ENCODE results near the gene SIGLEC6. TPM values are rescaled to one million over a fixed set of nuclear protein-coding genes. Genes with fewer than 3 reads are reported as not detected.

SIGLEC6 gene
- polyA plus RNA-seq, 2 donors: 0.13 TPM; not detected in 1

- no peaks in the 10 kb centered on the region for H3K36me3 ChIP-seq (ENCODE audit: control insufficient read depth in 2 of 2, insufficient read depth in 2 of 2, low read length in 1 of 2)
- H3K9me3 ChIP-seq (ENCODE audit: control insufficient read depth in 2 of 2, insufficient read depth in 1 of 2, low read depth in 1 of 2, low read length in 1 of 2): peaks cover 2% of the 10 kb centered on the region in 2 donors
- H3K4me3 ChIP-seq (ENCODE audit: low read depth in 1 of 2, low read length in 2 of 2): no peak overlapping the region
- H3K4me1 ChIP-seq (ENCODE audit: control insufficient read depth in 2 of 2, insufficient read depth in 2 of 2, low read length in 1 of 2): no peaks in the 10 kb centered on the region
- H3K27me3 ChIP-seq (ENCODE audit: control insufficient read depth in 1 of 2, insufficient read depth in 2 of 2, low read length in 2 of 2): no peaks in the 10 kb centered on the region
- H3K27ac ChIP-seq (ENCODE audit: low read depth in 2 of 2, low read length in 1 of 2): no peak overlapping the region
- 53 to 54% methylated on average over 8 of the region's 8 CpGs for WGBS, 2 donors
These were observed 18.3 kb upstream of the SIGLEC6 start for GRCh38 chr19:51549533-51550324.

DNA sequence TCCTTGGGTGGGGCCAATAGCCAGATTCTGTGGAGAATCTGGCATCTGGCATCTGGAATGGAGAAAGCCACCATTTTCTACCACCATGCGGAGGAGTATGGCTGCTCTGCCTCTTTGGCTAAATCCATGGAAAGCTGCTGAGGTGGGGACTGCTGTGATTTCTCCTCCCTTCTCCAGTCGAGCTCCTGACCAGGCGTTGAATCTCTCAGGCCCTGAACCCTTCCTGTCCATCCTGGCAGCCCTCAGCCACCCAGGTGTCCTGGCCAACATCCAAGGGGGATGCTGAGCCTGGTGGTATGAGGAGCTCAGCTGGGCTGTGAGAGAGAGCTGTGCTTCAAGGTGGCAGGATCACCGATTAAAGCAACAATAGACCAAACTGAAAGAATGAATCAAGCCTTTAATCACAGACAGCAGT lies 17.4 kb upstream of the SIGLEC6 start:
- H3K36me3 ChIP-seq (ENCODE audit: control insufficient read depth in 2 of 2, insufficient read depth in 2 of 2, low read length in 1 of 2): no peaks in the 10 kb centered on the region
- 54 to 72% methylated on average over 4 of the region's 4 CpGs for WGBS, 2 donors
- H3K4me1 ChIP-seq (ENCODE audit: control insufficient read depth in 2 of 2, insufficient read depth in 2 of 2, low read length in 1 of 2): no peaks in the 10 kb centered on the region
- no peaks in the 10 kb centered on the region for H3K27me3 ChIP-seq (ENCODE audit: control insufficient read depth in 1 of 2, insufficient read depth in 2 of 2, low read length in 2 of 2)
- H3K4me3 ChIP-seq (ENCODE audit: low read depth in 1 of 2, low read length in 2 of 2): no peak overlapping the region
- H3K27ac ChIP-seq (ENCODE audit: low read depth in 2 of 2, low read length in 1 of 2): no peak overlapping the region
- peaks cover 0 to 2% of the 10 kb centered on the region in 2 donors for H3K9me3 ChIP-seq (ENCODE audit: control insufficient read depth in 2 of 2, insufficient read depth in 1 of 2, low read depth in 1 of 2, low read length in 1 of 2)

DNA sequence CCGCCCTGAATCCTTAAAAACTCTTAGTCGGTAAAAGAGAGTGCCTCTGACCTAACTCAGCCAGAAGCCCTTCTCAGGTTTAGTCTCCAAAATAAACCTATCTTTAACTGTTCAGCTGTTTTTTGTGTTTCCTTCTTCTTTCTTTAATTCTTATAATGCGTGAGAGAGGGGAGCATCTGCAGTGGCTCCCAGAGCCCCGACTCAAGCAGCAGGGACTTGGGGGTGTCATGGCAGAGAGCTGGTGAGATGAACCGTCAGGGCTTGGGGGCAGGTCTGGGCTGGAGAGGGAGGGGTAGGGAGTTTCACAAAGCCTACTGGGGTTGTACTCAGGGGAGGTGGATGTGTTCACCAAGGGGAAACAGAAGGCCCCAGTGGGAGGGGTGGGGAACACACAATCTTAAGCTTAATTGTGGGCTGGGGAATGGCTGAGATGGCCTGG lies 16.8 kb upstream of the SIGLEC6 start:
- no peak overlapping the region for H3K27ac ChIP-seq (ENCODE audit: low read depth in 2 of 2, low read length in 1 of 2)
- H3K4me1 ChIP-seq (ENCODE audit: control insufficient read depth in 2 of 2, insufficient read depth in 2 of 2, low read length in 1 of 2): no peaks in the 10 kb centered on the region
- no peaks in the 10 kb centered on the region for H3K36me3 ChIP-seq (ENCODE audit: control insufficient read depth in 2 of 2, insufficient read depth in 2 of 2, low read length in 1 of 2)
- no peak overlapping the region for H3K4me3 ChIP-seq (ENCODE audit: low read depth in 1 of 2, low read length in 2 of 2)
- H3K27me3 ChIP-seq (ENCODE audit: control insufficient read depth in 1 of 2, insufficient read depth in 2 of 2, low read length in 2 of 2): no peaks in the 10 kb centered on the region
- peaks cover 0 to 2% of the 10 kb centered on the region in 2 donors for H3K9me3 ChIP-seq (ENCODE audit: control insufficient read depth in 2 of 2, insufficient read depth in 1 of 2, low read depth in 1 of 2, low read length in 1 of 2)
- 62 to 71% methylated on average over 5 of the region's 5 CpGs for WGBS, 2 donors

GRCh38 chr19:51547397-51548212 lies 16.1 kb upstream of the SIGLEC6 start:
- WGBS, 2 donors: 32 to 40% methylated on average over 7 of the region's 7 CpGs
- no peaks in the 10 kb centered on the region for H3K27me3 ChIP-seq (ENCODE audit: control insufficient read depth in 1 of 2, insufficient read depth in 2 of 2, low read length in 2 of 2)
- H3K4me1 ChIP-seq (ENCODE audit: control insufficient read depth in 2 of 2, insufficient read depth in 2 of 2, low read length in 1 of 2): no peaks in the 10 kb centered on the region
- H3K4me3 ChIP-seq (ENCODE audit: low read depth in 1 of 2, low read length in 2 of 2): no peak overlapping the region
- H3K27ac ChIP-seq (ENCODE audit: low read depth in 2 of 2, low read length in 1 of 2): no peak overlapping the region
- peaks cover 2 to 3% of the 10 kb centered on the region in 2 donors for H3K9me3 ChIP-seq (ENCODE audit: control insufficient read depth in 2 of 2, insufficient read depth in 1 of 2, low read depth in 1 of 2, low read length in 1 of 2)
- H3K36me3 ChIP-seq (ENCODE audit: control insufficient read depth in 2 of 2, insufficient read depth in 2 of 2, low read length in 1 of 2): no peaks in the 10 kb centered on the region

GRCh38 chr19:51546650-51547396 lies 15.4 kb upstream of the SIGLEC6 start:
- H3K4me1 ChIP-seq (ENCODE audit: control insufficient read depth in 2 of 2, insufficient read depth in 2 of 2, low read length in 1 of 2): no peaks in the 10 kb centered on the region
- no peak overlapping the region for H3K27ac ChIP-seq (ENCODE audit: low read depth in 2 of 2, low read length in 1 of 2)
- H3K4me3 ChIP-seq (ENCODE audit: low read depth in 1 of 2, low read length in 2 of 2): no peak overlapping the region
- 43 to 53% methylated on average over 10 of the region's 10 CpGs for WGBS, 2 donors
- peaks cover 2 to 3% of the 10 kb centered on the region in 2 donors for H3K9me3 ChIP-seq (ENCODE audit: control insufficient read depth in 2 of 2, insufficient read depth in 1 of 2, low read depth in 1 of 2, low read length in 1 of 2)
- H3K36me3 ChIP-seq (ENCODE audit: control insufficient read depth in 2 of 2, insufficient read depth in 2 of 2, low read length in 1 of 2): no peaks in the 10 kb centered on the region
- H3K27me3 ChIP-seq (ENCODE audit: control insufficient read depth in 1 of 2, insufficient read depth in 2 of 2, low read length in 2 of 2): no peaks in the 10 kb centered on the region

GRCh38 chr19:51546107-51546649 lies 14.7 kb upstream of the SIGLEC6 start:
- WGBS, 2 donors: 58 to 64% methylated on average over 5 of the region's 5 CpGs
- no peaks in the 10 kb centered on the region for H3K27me3 ChIP-seq (ENCODE audit: control insufficient read depth in 1 of 2, insufficient read depth in 2 of 2, low read length in 2 of 2)
- no peak overlapping the region for H3K4me3 ChIP-seq (ENCODE audit: low read depth in 1 of 2, low read length in 2 of 2)

GRCh38 chr19:51544038-51544437 lies 12.6 kb upstream of the SIGLEC6 start:
- H3K27ac ChIP-seq (ENCODE audit: low read depth in 2 of 2, low read length in 1 of 2): no peak overlapping the region
- no peaks in the 10 kb centered on the region for H3K4me1 ChIP-seq (ENCODE audit: control insufficient read depth in 2 of 2, insufficient read depth in 2 of 2, low read length in 1 of 2)
- H3K9me3 ChIP-seq (ENCODE audit: control insufficient read depth in 2 of 2, insufficient read depth in 1 of 2, low read depth in 1 of 2, low read length in 1 of 2): peaks cover 0 to 3% of the 10 kb centered on the region in 2 donors
- no peaks in the 10 kb centered on the region for H3K27me3 ChIP-seq (ENCODE audit: control insufficient read depth in 1 of 2, insufficient read depth in 2 of 2, low read length in 2 of 2)
- WGBS, 2 donors: 80 to 81% methylated on average over 6 of the region's 6 CpGs
- H3K4me3 ChIP-seq (ENCODE audit: low read depth in 1 of 2, low read length in 2 of 2): no peak overlapping the region
- no peaks in the 10 kb centered on the region for H3K36me3 ChIP-seq (ENCODE audit: control insufficient read depth in 2 of 2, insufficient read depth in 2 of 2, low read length in 1 of 2)

More at GRCh38 chr19:51546107-51546649, 14.7 kb upstream of the SIGLEC6 start:
- Histone ChIP-seq H3K9me3 (ENCODE audit: control insufficient read depth in 2 of 2, insufficient read depth in 1 of 2, low read depth in 1 of 2, low read length in 1 of 2) (peaks cover 2 to 3% of the 10 kb centered on the region in 2 donors), H3K4me1 (ENCODE audit: control insufficient read depth in 2 of 2, insufficient read depth in 2 of 2, low read length in 1 of 2) (no peaks in the 10 kb centered on the region), H3K27ac (ENCODE audit: low read depth in 2 of 2, low read length in 1 of 2) (no peak overlapping the region), H3K36me3 (ENCODE audit: control insufficient read depth in 2 of 2, insufficient read depth in 2 of 2, low read length in 1 of 2) (no peaks in the 10 kb centered on the region)

GRCh38 chr19:51542699-51543098 lies 11.2 kb upstream of the SIGLEC6 start:
- Histone ChIP-seq H3K9me3 (ENCODE audit: control insufficient read depth in 2 of 2, insufficient read depth in 1 of 2, low read depth in 1 of 2, low read length in 1 of 2) (peaks cover 0 to 7% of the 10 kb centered on the region in 2 donors), H3K4me1 (ENCODE audit: control insufficient read depth in 2 of 2, insufficient read depth in 2 of 2, low read length in 1 of 2) (no peaks in the 10 kb centered on the region), H3K27ac (ENCODE audit: low read depth in 2 of 2, low read length in 1 of 2) (no peak overlapping the region), H3K4me3 (ENCODE audit: low read depth in 1 of 2, low read length in 2 of 2) (no peak overlapping the region), H3K36me3 (ENCODE audit: control insufficient read depth in 2 of 2, insufficient read depth in 2 of 2, low read length in 1 of 2) (no peaks in the 10 kb centered on the region), H3K27me3 (ENCODE audit: control insufficient read depth in 1 of 2, insufficient read depth in 2 of 2, low read length in 2 of 2) (no peaks in the 10 kb centered on the region)
- WGBS, 2 donors: 60 to 66% methylated on average over 5 of the region's 5 CpGs
